AG10803 (cell line): ENCODE data around the gene MYOZ1.

Source experiments
- DNase-seq: peaks from one replicate; pipeline ENCODE4 v3.0.0; 2010; ENCODE audit warnings: low read depth
- H3K4me3 ChIP-seq: 2 replicates; pipeline ENCODE4 v1.5.1; 2011; ENCODE audit warnings: mild to moderate bottlenecking, low read length, control low read depth
- TF ChIP-seq, protein P1 (sequence below): conservative IDR thresholded peaks from 2 replicates; pipeline ENCODE4 v1.5.1; 2011; ENCODE audit warnings: mild to moderate bottlenecking, low read length, control low read depth, inconsistent platforms

Gene MYOZ1

DNA sequence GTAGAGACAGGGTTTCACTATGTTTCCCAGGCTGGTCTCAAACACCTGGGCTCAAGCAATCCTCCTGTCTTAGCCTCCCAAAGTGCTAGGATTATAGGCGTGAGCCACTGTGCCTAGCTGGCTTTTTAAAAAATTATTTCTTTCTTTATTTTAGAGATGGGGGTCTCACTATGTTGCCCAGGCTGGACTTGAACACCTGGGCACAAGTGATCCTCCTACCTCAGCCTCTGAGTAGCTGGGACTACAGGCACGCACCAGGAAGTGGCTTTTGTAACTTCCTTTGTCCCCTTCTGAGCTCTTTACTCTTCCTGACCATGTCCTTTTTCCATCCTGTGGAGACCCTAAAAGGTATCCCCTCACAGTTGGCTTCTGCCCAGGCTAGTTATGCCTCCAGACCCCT is 2.1 kb upstream of the MYOZ1 start:
- TF ChIP-seq, protein P1, sequence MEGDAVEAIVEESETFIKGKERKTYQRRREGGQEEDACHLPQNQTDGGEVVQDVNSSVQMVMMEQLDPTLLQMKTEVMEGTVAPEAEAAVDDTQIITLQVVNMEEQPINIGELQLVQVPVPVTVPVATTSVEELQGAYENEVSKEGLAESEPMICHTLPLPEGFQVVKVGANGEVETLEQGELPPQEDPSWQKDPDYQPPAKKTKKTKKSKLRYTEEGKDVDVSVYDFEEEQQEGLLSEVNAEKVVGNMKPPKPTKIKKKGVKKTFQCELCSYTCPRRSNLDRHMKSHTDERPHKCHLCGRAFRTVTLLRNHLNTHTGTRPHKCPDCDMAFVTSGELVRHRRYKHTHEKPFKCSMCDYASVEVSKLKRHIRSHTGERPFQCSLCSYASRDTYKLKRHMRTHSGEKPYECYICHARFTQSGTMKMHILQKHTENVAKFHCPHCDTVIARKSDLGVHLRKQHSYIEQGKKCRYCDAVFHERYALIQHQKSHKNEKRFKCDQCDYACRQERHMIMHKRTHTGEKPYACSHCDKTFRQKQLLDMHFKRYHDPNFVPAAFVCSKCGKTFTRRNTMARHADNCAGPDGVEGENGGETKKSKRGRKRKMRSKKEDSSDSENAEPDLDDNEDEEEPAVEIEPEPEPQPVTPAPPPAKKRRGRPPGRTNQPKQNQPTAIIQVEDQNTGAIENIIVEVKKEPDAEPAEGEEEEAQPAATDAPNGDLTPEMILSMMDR, result no peak
- no peak overlapping the region for H3K4me3 ChIP-seq

DNA sequence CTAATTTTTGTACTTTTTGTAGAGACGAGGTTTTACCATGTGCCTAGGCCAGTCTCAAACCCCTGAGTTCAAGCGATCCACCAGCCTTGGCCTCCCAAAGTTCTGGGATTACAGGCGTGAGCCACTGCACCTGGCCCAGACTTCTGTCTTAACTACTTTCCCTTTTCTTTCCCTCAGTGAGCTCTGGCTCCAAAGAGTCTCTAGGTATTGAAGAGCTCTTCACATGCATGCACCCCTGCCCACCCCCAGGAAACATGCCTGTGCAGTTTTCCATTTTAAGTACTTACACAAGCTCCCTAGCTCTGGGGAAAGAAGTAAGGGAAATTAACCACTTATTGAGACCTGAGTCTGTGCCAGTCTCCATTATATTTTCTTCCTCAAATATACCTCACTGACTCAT is 2.0 kb downstream of the MYOZ1 start:
- no peak for DNase-seq
- no peak overlapping the region for H3K4me3 ChIP-seq
- TF ChIP-seq, protein P1, result no peak

More for the DNA sequence above, 2.1 kb upstream of the MYOZ1 start:
- DNase-seq, result no peak

DNA sequence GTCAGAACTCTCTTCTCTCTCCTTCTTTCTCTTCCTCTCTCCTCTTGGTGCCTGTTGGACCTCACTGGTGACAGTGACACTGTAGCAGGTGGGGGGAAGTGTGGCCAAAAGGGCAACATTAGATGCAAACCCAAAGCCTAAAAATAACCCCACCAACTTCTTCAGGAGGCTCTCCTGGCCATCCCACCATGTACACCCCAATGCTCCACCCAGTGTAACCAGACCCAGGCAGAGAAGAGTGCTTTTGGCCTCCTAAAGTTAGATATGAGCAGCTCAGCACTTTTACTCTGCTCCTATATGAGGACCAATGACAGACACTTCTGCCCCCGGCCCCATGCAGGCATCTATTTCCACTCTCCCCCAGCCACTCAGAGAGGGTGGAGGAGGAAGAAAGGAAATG is 5.5 kb downstream of the MYOZ1 start:
- DNase-seq, result no peak
- TF ChIP-seq, protein P1, result no peak
- no peak overlapping the region for H3K4me3 ChIP-seq

DNA sequence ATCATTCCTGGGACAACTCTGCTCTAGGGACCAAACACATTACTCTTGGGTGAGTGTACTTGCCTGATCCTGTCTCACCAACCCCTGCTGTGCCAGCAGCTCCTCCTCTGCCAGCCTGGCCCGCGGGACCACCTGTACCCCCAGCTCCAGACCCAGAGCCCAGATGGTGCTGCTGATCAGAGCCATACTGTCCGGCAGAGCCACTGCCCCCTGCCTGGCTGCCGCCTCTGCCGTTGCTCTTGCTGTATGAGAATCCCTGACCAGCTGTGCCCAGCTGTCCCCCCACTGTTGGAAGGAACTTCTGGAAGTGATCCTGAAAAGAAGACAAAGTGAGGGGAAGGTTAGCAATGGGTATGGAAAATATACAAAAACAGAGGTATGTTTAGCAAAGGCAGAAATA is 6.9 kb downstream of the MYOZ1 start:
- DNase-seq, result no peak
- H3K4me3 ChIP-seq, result no peak overlapping the region
- TF ChIP-seq, protein P1, result no peak

DNA sequence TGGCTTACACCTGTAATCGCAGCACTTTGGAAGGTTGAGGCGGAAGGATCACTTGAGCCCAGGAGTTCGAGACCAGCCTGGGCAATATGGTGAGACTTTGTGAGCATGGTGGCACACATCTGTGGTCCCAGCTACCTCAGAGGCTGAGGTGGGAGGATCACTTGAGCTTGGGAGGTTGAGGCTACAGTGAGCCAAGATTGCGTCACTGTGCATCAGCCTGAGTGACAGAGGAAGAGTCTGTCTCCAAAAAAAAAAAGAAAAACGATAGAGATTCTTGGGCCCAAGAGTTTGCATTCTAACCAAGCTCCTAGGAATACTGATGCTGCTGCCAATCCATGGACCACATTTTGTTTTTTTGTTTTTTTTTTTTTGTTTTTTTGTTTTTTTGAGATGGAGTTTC is 12.1 kb downstream of the MYOZ1 start:
- TF ChIP-seq, protein P1, result no peak
- H3K4me3 ChIP-seq, result no peak overlapping the region
- DNase-seq, result no peak

DNA sequence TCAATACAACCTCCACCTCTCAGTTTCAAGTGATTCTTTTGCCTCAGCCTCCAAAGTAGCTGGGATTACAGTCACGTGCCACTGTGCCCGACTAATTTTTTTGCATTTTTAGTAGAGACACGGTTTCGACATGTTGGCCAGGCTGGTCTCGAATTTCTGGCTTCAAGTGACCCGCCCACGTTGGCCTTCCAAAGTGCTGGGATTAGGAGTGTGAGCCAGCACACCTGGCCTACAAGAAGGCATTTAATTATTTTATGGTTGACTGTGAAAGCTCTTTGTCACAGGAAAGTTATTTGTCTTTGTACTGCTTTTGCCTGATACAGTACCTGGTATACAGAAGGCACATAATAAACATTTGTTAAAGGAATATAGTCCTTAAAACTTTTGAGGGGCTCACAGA is 12.9 kb downstream of the MYOZ1 start:
- DNase-seq, result no peak
- no peak overlapping the region for H3K4me3 ChIP-seq
- TF ChIP-seq, protein P1, result no peak

DNA sequence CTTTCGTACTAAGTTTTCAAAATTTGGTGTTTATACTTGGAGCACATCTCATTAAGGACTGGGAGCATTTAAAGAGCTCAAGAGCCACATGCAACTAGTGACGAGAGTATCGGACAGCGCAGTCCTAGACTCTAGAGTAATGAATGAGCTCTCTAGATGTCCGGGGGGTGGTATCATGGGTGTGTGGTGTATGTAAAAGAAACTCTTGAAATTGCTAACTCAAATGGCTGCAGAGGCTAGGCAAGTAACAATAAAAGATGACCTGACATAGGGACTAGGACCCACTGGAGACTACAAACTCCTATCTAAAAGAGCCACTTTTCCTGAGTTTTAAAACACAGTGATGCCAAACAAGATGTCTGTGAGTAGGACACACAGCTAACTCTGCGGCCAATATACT is 14.0 kb downstream of the MYOZ1 start:
- TF ChIP-seq, protein P1, result no peak
- DNase-seq, result no peak
- no peak overlapping the region for H3K4me3 ChIP-seq
